GM18508 (cell line): ENCODE results near the gene SOX9.

ENCODE experiments used
- ATAC-seq: cut with Tn5 transposase; IDR thresholded peaks from one replicate; pipeline ENCODE4 v1.9.1; 2021; ENCODE audit warnings: moderate number of reproducible peaks; ENCODE audit not compliant: insufficient read depth, unreplicated experiment

SOX9 gene

DNA sequence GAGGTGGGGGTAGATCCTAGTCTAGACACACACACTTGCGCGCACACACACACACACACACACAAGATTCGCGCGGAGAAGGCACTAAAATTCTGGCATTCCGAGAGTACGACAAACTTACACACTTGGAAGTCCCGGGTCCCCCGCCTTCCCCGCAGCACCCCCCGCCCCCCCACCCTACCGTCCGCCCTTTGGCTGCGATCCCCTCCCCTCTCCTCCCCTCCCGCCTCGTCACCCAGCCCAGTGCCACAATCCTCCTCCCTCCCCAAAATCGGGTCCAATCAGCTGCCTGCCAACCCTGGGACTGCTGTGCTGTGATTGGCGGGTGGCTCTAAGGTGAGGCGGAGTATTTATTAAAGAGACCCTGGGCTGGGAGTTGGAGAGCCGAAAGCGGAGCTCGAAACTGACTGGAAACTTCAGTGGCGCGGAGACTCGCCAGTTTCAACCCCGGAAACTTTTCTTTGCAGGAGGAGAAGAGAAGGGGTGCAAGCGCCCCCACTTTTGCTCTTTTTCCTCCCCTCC, at the start of gene SOX9:
Gene SOX9, plus strand, starts transcription at position 379 of the 522 bp plus-strand sequence. CDS start 372 bp downstream, outside the sequence.
- peak; percentile 78 for ATAC-seq

GRCh38 chr17:72071330-72071729, 49.5 kb upstream of the SOX9 start:
- no peak for ATAC-seq

- ATAC-seq, result no peak
Measured at GRCh38 chr17:72075995-72076677, 44.7 kb upstream of the SOX9 start.

DNA sequence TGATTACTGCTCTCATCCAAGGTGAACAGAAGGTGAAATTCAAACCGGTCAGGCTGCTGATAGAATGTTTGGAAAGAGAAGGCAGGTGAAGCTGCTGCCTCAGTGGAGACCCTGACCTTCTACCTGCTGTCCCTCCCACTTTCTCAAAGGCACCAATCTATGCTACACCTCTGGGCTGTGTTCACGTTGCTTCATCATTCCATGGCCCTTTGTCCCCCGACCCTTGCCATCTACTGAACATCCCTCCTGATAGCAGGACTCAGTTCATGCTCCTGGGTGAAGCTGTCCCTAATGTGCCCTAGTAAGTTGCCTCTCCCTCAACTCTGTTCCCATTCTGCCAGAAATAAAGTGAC, 44.2 kb upstream of the SOX9 start:
- no peak for ATAC-seq

DNA sequence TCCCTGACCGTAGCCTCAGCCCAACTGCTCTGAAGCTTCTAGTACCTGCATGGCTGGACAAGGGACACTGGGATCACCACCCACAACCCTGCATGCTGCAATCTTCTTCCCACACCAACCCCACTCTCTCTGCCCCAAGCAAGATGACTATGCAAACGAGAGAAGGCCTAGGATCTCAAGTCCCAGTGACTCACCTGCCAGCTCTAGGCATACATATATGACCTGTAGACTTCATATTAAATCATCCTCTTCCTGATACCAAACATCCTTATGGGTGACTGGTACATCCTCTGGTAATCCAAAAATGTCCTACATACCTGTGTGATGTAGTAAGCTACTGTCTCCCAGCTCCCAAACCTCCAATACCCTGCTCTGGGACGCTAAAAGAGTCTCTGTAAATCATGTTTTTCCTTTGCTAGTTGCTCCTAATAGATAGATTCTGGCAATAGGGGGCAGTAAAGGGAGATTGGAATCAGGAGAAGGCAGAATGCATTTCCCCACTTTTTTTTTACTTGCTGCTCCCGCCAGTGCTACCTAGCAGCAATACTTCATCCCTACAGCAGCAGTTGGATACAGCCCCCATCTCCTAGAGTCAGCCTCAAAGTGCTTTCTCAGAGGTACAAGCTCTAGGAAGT, 43.4 kb upstream of the SOX9 start:
- ATAC-seq, result no peak

DNA sequence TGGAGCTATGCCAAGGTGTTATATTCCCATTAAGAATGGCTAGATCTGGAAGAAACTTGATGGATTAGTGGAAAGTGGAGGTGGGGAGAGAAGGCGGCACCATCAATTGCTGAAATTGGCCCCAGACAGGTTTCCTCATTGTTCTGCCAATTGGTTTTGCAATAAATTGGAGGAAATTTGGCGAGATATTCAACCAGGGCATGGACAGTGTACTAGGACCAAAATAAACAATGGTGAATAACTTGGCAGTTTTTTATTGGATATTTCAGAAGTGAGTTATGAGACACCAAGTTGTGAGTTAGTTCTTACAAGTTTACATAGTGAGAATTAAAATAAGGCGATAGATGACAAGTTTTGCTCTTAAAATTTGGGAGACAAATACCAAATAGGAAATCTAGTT, 41.1 kb upstream of the SOX9 start:
- no peak for ATAC-seq

DNA sequence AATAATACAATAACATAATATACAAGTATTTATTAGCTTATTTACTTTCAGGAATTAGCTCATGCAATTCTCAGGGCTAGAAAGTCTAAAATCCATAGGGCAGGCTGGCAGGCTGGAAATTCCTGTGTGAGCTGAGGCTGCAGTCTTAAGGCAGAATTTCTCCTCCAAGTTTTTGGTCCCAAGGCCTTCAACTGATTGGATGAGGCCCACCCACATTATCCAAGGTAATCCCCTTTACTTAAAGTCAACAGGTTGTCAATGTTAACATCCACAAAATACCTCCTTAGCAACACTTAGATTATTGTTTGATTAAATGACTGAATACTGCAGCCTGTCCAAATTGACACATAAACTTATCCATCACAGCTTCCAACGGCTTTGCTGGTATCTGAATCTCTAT, 32.9 kb upstream of the SOX9 start:
- ATAC-seq, result no peak

GRCh38 chr17:72089453-72089987, 31.3 kb upstream of the SOX9 start:
- no peak for ATAC-seq

GRCh38 chr17:72090108-72090507, 30.7 kb upstream of the SOX9 start:
- no peak for ATAC-seq

DNA sequence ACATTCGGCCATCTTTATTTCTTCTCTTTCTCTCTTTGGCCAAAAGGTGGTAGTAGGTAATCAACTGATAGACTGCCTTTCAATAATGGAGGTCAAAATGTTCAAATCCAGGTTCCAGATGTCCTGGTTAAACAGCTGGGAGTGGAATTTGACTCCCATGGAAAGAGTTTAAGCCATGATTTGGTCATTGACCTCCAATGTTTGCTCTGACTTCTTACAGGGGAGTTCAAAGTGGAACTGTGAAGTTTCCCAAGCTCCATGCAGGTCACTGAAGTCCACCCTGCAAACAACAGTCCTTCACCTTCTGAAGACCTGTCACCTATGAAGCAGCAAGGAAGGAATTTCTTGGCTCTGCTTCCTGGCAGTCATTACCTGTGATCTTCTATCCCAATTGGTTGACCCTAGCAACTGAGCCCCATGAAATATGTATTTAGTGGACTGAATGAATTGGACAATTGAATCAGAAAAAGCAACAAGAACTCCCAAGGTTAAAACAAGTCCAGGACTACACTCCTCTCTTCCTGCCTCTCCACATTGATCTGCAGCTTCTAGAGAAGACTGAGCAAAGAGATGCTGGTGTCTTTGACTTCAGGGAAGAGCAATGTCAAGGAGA, 28.0 kb upstream of the SOX9 start:
- ATAC-seq, result no peak

DNA sequence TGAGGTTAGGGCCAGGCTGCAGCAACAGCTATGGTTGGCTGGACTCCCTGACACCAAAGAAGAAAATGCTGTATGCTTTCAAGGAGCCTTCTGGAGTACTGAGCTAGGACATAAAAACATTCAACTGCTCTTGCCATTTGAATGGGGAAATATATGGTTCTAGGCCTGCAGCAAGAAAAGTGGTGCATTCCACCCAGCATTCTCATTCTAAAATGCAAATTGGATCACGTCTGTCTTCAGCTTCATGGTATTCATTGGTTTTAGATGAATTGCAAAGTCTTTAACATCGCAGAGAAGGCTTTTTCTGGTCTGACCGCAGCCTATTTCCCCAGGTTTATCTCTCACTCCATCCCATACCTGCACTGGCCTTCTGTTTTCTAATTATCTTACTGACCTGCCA, 27.1 kb upstream of the SOX9 start:
- ATAC-seq, result no peak

DNA sequence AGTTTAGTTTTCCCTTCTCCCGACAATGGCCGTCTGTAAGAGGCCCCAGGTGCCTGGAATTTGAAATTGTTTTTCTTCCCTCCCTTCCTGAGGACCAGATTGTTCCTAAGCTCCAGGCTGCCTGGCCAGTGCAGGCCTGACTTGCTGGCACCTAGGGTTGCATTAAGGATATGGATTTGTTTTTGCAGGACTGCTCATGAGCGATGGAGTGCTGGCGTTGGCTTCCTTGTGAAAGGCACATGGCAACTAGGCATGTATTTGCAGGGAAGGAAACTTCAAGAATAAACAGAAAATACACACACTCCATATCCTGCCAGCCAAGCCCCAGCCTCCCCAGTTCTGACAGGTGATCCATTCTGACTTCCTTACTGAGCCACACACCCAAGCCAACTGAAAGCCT, 25.5 kb upstream of the SOX9 start:
- no peak for ATAC-seq

- ATAC-seq, result no peak
Measured at GRCh38 chr17:72097144-72097543, 23.7 kb upstream of the SOX9 start.

DNA sequence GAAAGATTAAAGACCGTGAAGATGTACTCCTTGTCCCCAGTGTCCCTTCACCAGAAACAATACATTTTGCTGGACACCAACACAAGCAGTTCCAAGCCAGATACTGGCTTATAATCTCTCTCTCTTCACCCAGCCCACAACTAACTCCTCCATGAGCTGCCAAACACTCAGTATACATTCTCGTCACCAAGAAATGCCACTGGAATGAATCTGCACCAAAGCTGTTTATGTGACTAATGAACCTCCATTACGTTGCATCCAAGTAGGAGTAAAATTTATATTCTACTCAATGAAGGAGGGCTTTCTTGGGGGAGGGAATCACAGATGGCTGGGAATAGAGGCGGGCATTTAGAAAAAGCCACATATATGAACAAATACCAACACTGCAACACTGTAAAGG, 20.9 kb upstream of the SOX9 start:
- ATAC-seq, result no peak

GRCh38 chr17:72100470-72100869, 20.4 kb upstream of the SOX9 start:
- ATAC-seq, result no peak

GRCh38 chr17:72101526-72101925, 19.3 kb upstream of the SOX9 start:
- ATAC-seq, result no peak

DNA sequence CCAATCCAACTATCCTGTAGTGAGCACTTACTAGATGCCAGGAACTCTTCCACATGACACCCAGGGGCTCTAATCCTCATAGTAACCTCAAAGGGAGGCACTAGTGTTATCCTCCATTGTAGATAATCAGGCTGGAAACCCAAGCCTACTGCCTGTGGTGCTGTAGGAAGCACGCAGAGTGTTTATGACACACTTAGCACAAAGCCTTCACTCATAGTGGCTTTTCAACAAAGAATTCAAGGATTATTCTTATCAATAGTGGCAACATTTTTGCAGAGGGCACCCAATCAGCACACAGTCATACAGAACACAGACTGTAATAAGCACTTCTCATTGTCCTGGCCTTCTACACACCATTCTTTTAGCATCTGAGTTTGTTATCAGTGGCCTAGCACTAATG, 18.5 kb upstream of the SOX9 start:
- ATAC-seq, result no peak

- ATAC-seq, result no peak
Measured at GRCh38 chr17:72104164-72104862, 16.5 kb upstream of the SOX9 start.

DNA sequence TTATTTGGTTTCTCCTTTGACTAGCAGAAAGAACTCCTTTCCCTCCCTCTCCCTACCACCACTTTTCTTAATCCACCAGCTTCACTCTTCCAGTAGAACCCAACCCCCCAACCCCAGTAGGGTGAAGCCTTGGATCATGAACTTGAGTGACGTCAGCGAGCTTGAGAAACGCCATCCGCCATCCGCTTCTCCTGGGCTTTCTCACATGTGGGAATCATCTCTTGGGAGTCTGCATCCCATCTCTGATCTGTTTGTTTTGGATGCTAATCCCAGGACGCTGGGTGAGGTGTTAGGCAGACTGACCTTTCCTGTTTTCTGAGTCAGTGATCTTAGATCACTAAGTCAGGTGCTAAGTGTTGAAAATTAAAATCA, 16.0 kb upstream of the SOX9 start:
- no peak for ATAC-seq

DNA sequence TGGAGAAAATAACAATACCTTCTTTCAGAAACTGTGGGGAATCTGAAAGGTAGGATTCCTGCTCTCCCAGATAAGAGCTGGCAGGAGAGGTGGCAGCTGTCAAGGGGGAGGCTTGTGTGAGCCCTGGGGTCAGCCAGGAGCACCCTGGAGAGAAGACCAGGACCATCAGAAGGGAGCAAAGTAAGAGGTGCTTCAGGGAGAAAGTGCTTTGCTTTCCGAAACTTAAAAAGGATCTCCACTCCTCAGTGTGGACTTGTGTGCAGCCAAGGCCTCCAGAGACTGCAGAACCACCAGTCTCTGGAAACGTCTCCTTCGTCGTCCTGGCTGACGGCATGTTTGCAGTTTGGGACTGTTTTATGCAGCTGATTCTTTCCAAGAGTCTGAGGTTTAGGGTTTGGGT, 13.7 kb upstream of the SOX9 start:
- ATAC-seq, result no peak
